Thyroid gland (tissue), 4 donors: Measurements from ENCODE around the gene DYNC1I1.

Experiments used
- POLR2A ChIP-seq, 2 donors: fragments of 450-650 bp; IDR thresholded peaks; one replicate each; pipeline ENCODE4 v1.6.1; 2017; ENCODE audit warnings: antibody characterized with exemption in 2 of 2, mild to moderate bottlenecking in 2 of 2, moderate library complexity in 1 of 2
- TF ChIP-seq, protein P1 (sequence below), 6 experiments: fragments of 200-600 bp in 3 of 6; fragments of 450-650 bp in 3 of 6; sonication (generic) in 3 of 6; IDR thresholded peaks; one replicate each; pipeline ENCODE4 v1.5.1; 2016 to 2019; ENCODE audit warnings: antibody characterized with exemption in 6 of 6, mild to moderate bottlenecking in 2 of 6, inconsistent platforms in 1 of 6, moderate library complexity in 1 of 6

DNA sequence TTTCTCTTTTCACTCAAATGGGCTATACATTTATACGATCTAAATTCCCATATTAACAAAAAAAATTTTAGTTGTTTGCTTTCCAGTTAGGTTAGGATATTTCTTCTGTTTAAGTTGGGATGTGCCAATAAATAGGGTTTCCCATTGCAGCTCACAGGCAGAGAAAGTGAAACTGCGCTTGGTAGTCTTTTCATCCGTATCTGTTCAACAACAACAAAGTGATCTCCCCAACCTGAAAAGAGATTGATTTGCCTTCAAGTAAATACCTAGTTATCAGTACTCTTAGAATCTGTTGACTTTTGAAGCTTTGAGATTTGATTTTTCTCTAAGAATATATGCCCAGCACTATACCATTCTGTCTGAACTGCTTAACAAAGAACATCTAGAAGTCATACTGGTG is 143.4 kb downstream of the DYNC1I1 start:
- TF ChIP-seq, protein P1, sequence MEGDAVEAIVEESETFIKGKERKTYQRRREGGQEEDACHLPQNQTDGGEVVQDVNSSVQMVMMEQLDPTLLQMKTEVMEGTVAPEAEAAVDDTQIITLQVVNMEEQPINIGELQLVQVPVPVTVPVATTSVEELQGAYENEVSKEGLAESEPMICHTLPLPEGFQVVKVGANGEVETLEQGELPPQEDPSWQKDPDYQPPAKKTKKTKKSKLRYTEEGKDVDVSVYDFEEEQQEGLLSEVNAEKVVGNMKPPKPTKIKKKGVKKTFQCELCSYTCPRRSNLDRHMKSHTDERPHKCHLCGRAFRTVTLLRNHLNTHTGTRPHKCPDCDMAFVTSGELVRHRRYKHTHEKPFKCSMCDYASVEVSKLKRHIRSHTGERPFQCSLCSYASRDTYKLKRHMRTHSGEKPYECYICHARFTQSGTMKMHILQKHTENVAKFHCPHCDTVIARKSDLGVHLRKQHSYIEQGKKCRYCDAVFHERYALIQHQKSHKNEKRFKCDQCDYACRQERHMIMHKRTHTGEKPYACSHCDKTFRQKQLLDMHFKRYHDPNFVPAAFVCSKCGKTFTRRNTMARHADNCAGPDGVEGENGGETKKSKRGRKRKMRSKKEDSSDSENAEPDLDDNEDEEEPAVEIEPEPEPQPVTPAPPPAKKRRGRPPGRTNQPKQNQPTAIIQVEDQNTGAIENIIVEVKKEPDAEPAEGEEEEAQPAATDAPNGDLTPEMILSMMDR (IDR thresholded peaks at IDR 0.05), result no peak
- no peak for TF ChIP-seq POLR2A (IDR thresholded peaks at IDR 0.05)
